K562 (cell line): ENCODE results near the gene C6orf15. TPM values are rescaled to one million over a fixed set of nuclear protein-coding genes. Genes with fewer than 3 reads are reported as not detected.

Experiments
- ATAC-seq: fragments of 200-7000 bp; cut with Tn5 transposase; 3 replicates; pipeline ENCODE4 v1.9.1; 2020; ENCODE audit warnings: moderate library complexity
- BruUV-seq: library from RNA; stranded (reverse); fragments of 400-500 nt; replicated peaks from 2 replicates; lab custom pipeline; 2021; lab: Mats Ljungman, UMichigan
- CTCF ChIA-PET: fragments of 300-600 bp; formaldehyde crosslinking; extraction: SDS; loops from one replicate; lab custom pipeline; 2021; ENCODE audit warnings: low intra/inter-chr PET ratio; lab: Yijun Ruan, JAX
- POLR2A ChIA-PET: fragments of 300-600, 350-650 bp; sonication (Branson Sonifier 250); formaldehyde crosslinking; extraction: SDS; loops from one replicate; lab custom pipeline; 2021; ENCODE audit warnings: antibody characterized with exemption, inconsistent platforms; lab: Yijun Ruan, JAX
- DNase-seq, 4 experiments: peaks; one replicate each; pipeline versions ENCODE4 v3.0.0 to v3.0.0-alpha.2; 2011 to 2018; ENCODE audit warnings: low spot score in 3 of 4, mixed read lengths in 3 of 4; ENCODE audit errors: extremely low read depth in 1 of 4
- FAIRE-seq: peaks from 2 replicates; lab custom pipeline; 2011; peaks lifted over from hg19 to GRCh38; lab: Jason Lieb, UNC
- H2AFZ ChIP-seq: 2 replicates; pipeline ENCODE4 v1.6.0; 2011; ENCODE audit warnings: low read depth, low read length, control low read depth, inconsistent platforms
- H3K27ac ChIP-seq: fragments of 200-600 bp; 3 replicates; pipeline ENCODE4 v1.8.0; 2011; ENCODE audit warnings: low read depth, mild to moderate bottlenecking, control low read depth, inconsistent platforms, low read length, moderate library complexity, mixed read lengths; ENCODE audit errors: extremely low read depth
- H3K27me3 ChIP-seq, 2 experiments: fragments of 300-600 bp in 1 of 2; 2 replicates in 1 of 2; 3 replicates in 1 of 2; pipeline versions ENCODE4 v1.6.0 to v1.8.0; 2011; ENCODE audit warnings: inconsistent platforms in 2 of 2, low read length in 2 of 2, mild to moderate bottlenecking in 1 of 2, mixed read lengths in 1 of 2, moderate library complexity in 1 of 2; ENCODE audit not compliant: control insufficient read depth in 2 of 2, insufficient read depth in 2 of 2
- H3K36me3 ChIP-seq: fragments of 300-600 bp; 3 replicates; pipeline ENCODE4 v1.8.0; 2011; ENCODE audit warnings: mild to moderate bottlenecking, low read length, inconsistent platforms; ENCODE audit not compliant: control insufficient read depth, insufficient read depth
- H3K4me1 ChIP-seq, 2 experiments: fragments of 200-600 bp in 1 of 2; replicated peaks in 1 of 2; 2 replicates in 1 of 2; 3 replicates in 1 of 2; pipeline versions ENCODE4 v1.5.1 to v1.8.0; 2011; ENCODE audit warnings: inconsistent platforms in 2 of 2, low read length in 2 of 2, mild to moderate bottlenecking in 1 of 2, mixed read lengths in 1 of 2, moderate library complexity in 1 of 2; ENCODE audit not compliant: control insufficient read depth in 2 of 2, insufficient read depth in 2 of 2
- H3K4me2 ChIP-seq: 2 replicates; pipeline ENCODE4 v1.6.1; 2011; ENCODE audit warnings: low read length, control low read depth, inconsistent platforms, mixed read lengths; ENCODE audit not compliant: insufficient read depth
- H3K4me3 ChIP-seq: fragments of 200-600 bp; sonication (generic), shearing (Covaris generic); 2 replicates; pipeline ENCODE4 v1.5.1; 2016; ENCODE audit warnings: control low read depth, inconsistent platforms
- H3K79me2 ChIP-seq: fragments of 200-600 bp; 3 replicates; pipeline ENCODE4 v1.8.0; 2011; ENCODE audit warnings: low read length, inconsistent platforms; ENCODE audit not compliant: control insufficient read depth, insufficient read depth
- H3K9ac ChIP-seq, 2 experiments: 2 replicates each; pipeline versions ENCODE4 v1.6.0 to v1.6.1; 2011; ENCODE audit warnings: low read depth in 2 of 2, low read length in 2 of 2, control low read depth in 1 of 2, inconsistent platforms in 1 of 2, mild to moderate bottlenecking in 1 of 2, mixed read lengths in 1 of 2; ENCODE audit not compliant: insufficient read depth in 1 of 2
- H3K9me1 ChIP-seq: one replicate; pipeline ENCODE4 v1.6.0; 2011; ENCODE audit warnings: inconsistent platforms, mild to moderate bottlenecking, low read length, moderate library complexity; ENCODE audit not compliant: control insufficient read depth, insufficient read depth
- H3K9me3 ChIP-seq: replicated peaks from 2 replicates; pipeline ENCODE4 v1.5.1; 2011; ENCODE audit warnings: low read depth, low read length, inconsistent platforms; ENCODE audit not compliant: control insufficient read depth, insufficient read depth
- H4K20me1 ChIP-seq: replicated peaks from 2 replicates; pipeline ENCODE4 v1.6.1; 2011; ENCODE audit warnings: low read length, inconsistent platforms, mixed read lengths; ENCODE audit not compliant: control insufficient read depth, insufficient read depth
- ADNP ChIP-seq: fragments of 200-800 bp; sonication (Bioruptor generic); IDR thresholded peaks from 2 replicates; pipeline ENCODE4 v1.6.1; 2016; ENCODE audit warnings: missing genetic modification characterization, missing compliant biosample characterization
- COPS2 ChIP-seq: fragments of 450-650 bp; conservative IDR thresholded peaks from 2 replicates; pipeline ENCODE4 v1.6.1; 2016; ENCODE audit warnings: mild to moderate bottlenecking, moderate library complexity
- DMBX1 ChIP-seq: fragments of 250-450 bp; sonication (Bioruptor Pico); IDR thresholded peaks from 2 replicates; pipeline ENCODE4 v1.8.0; 2022; ENCODE audit warnings: inconsistent platforms, mild to moderate bottlenecking, moderate library complexity, borderline replicate concordance
- POLR3G ChIP-seq: IDR thresholded peaks from 2 replicates; pipeline ENCODE4 v1.6.1; 2011; ENCODE audit not compliant: insufficient read length, insufficient replicate concordance; ENCODE audit errors: extremely low read depth
- ZNF232 ChIP-seq: sonication (generic); formaldehyde crosslinking; IDR thresholded peaks from 2 replicates; pipeline ENCODE4 v1.8.0; 2022; ENCODE audit warnings: mild to moderate bottlenecking, missing genetic modification reagents
- ZNF57 ChIP-seq: fragments of 450-650 bp; formaldehyde crosslinking; IDR thresholded peaks from 2 replicates; pipeline ENCODE4 v1.4.0; 2020; ENCODE audit warnings: mild to moderate bottlenecking, moderate library complexity
- WGBS: fragments of 100-300 bp; shearing (Covaris generic); methylation state at CpG from one replicate; pipeline ENCODE4 v1.1.6; 2016; ENCODE audit warnings: low coverage, mixed read lengths; ENCODE audit not compliant: insufficient coverage; ENCODE audit errors: missing lambda C conversion rate; 5-methylcytosine and 5-hydroxymethylcytosine counted together
- in situ Hi-C: fragments of 300-500 bp; cut with MboI; formaldehyde crosslinking; loops from 4 replicates; pipeline ENCODE4 v1.15.0; 2018; ENCODE audit warnings: inconsistent platforms, mixed read lengths
- intact Hi-C: fragments of 100-400 bp; cut with micrococcal nuclease; formaldehyde crosslinking; loops from 2 replicates; pipeline ENCODE4 v1.14.2; 2022
- polyA plus RNA-seq, 8 experiments: library from polyadenylated mRNA; depleted of rRNA in 4 of 8; stranded (reverse) in 5 of 8; unstranded in 3 of 8; fragments of >200 nt; fragmentation: Nextera tagmentation in 2 of 8; fragmentation: Illumina TruSeq in 1 of 8; extraction: Ambion mirVana in 2 of 8; extraction: Trizol in 1 of 8; gene quantifications; 2 replicates each; pipeline versions ENCODE4 v1.2.1 to v1.2.3, GENCODE V29; 2011 to 2014; ENCODE audit warnings: inconsistent platforms in 1 of 8, missing spikeins in 1 of 8
- total RNA-seq, 7 experiments: library from RNA; depleted of rRNA in 6 of 7; stranded (reverse); fragments of >200 nt in 6 of 7; fragmentation: Illumina TruSeq in 2 of 7; extraction: Trizol in 2 of 7; gene quantifications; 2 replicates each; pipeline versions ENCODE4 v1.2.1 to v1.2.3, GENCODE V29; 2011 to 2021; ENCODE audit warnings: low replicate concordance in 1 of 7

Gene C6orf15
- total and polyA plus RNA-seq, 9 of the 15 experiments (the other 6 are each of a cell fraction or from before 2014, with no cell fraction given) = not detected

GRCh38 chr6:31154436-31154835, 42.1 kb upstream of the C6orf15 start:
- H3K27me3 ChIP-seq = no peaks in the 10 kb centered on the region
- H3K9me3 ChIP-seq = no peaks in the 10 kb centered on the region
- intact Hi-C loops (no loop called here), in situ Hi-C loops (no loop called here)
- TF ChIP-seq ZNF57 (no peak), ADNP (tag) (no peak), ZNF232 (no peak), COPS2 (no peak), POLR3G (no peak), DMBX1 (CRISPR knock-in tag) (no peak)
- no peak for DNase-seq
- peaks cover 50% of the 10 kb centered on the region; the same call in 2 of the 3 replicates for H3K36me3 ChIP-seq
- H2AFZ ChIP-seq = no peak overlapping the region
- no peak overlapping the region for H3K4me2 ChIP-seq
- POLR2A ChIA-PET = interaction anchor here (1.4 to 1.9 kb wide), 2 partner anchors 10 to 43 kb away, joined by 3 to 6 read pairs; no protein-coding TSS in a partner anchor
- peak overlapping the region in 1 of 2 experiments; percentile 38; a peak in 2 of 4 replicates for H3K9ac ChIP-seq
- CTCF ChIA-PET = no interaction called here
- peaks cover 16% of the 10 kb centered on the region; the same call in 2 of the 3 replicates for H3K79me2 ChIP-seq
- FAIRE-seq = no peak
- H3K27ac ChIP-seq = no peak overlapping the region
- no TSS peak for BruUV-seq
- no peak overlapping the region for H3K4me3 ChIP-seq
- H3K9me1 ChIP-seq = no peaks in the 10 kb centered on the region
- peaks cover 12 to 23% of the 10 kb centered on the region in 2 experiments; a peak in 4 of 5 replicates for H3K4me1 ChIP-seq
- ATAC-seq = no peak
- 96% methylated on average over 15 of the region's 15 CpGs for WGBS
- no peaks in the 10 kb centered on the region for H4K20me1 ChIP-seq
